Activated CD4-positive, alpha-beta T cell treated with anti-CD3 and anti-CD28 coated beads for 4 hours (primary cell): ENCODE measurements around the gene DOCK10.

Source experiments
- DNase-seq, 2 donors: peaks; one replicate each; pipeline ENCODE4 v3.0.0-alpha.2; 2020

Gene DOCK10

GRCh38 chr2:224869601-224870233, 172.6 kb downstream of the DOCK10 start:
- DNase-seq, result no peak

- no peak for DNase-seq
Observed at GRCh38 chr2:224865016-224865415, 177.3 kb downstream of the DOCK10 start.

- no peak for DNase-seq
Observed at GRCh38 chr2:224861266-224861665, 181.0 kb downstream of the DOCK10 start.

GRCh38 chr2:224860786-224861185, 181.5 kb downstream of the DOCK10 start:
- no peak for DNase-seq

- no peak for DNase-seq
Observed at GRCh38 chr2:224851811-224852210, 190.5 kb downstream of the DOCK10 start.

- no peak for DNase-seq
Observed at GRCh38 chr2:224850081-224850480, 192.2 kb downstream of the DOCK10 start.

GRCh38 chr2:224849264-224849663, 193.0 kb downstream of the DOCK10 start:
- no peak for DNase-seq

- no peak for DNase-seq
Observed at GRCh38 chr2:224847961-224848850, 194.1 kb downstream of the DOCK10 start.

- no peak for DNase-seq
Observed at GRCh38 chr2:224847381-224847780, 194.9 kb downstream of the DOCK10 start.

GRCh38 chr2:224846686-224847085, 195.6 kb downstream of the DOCK10 start:
- DNase-seq, result no peak

- no peak for DNase-seq
Observed at GRCh38 chr2:224846161-224846560, 196.1 kb downstream of the DOCK10 start.

GRCh38 chr2:224843141-224843540, 199.1 kb downstream of the DOCK10 start:
- no peak for DNase-seq

- no peak for DNase-seq
Observed at GRCh38 chr2:224841910-224842309, 200.4 kb downstream of the DOCK10 start.

- DNase-seq, result no peak
Observed at GRCh38 chr2:224838335-224838734, 203.9 kb downstream of the DOCK10 start.

- DNase-seq, result no peak
Observed at GRCh38 chr2:224837558-224837957, 204.7 kb downstream of the DOCK10 start.

- DNase-seq, result no peak
Observed at GRCh38 chr2:224837066-224837465, 205.2 kb downstream of the DOCK10 start.

GRCh38 chr2:224836263-224836662, 206.0 kb downstream of the DOCK10 start:
- DNase-seq, result no peak

- no peak for DNase-seq
Observed at GRCh38 chr2:224835405-224835804, 206.9 kb downstream of the DOCK10 start.

- DNase-seq, result no peak
Observed at GRCh38 chr2:224833986-224834385, 208.3 kb downstream of the DOCK10 start.

- no peak for DNase-seq
Observed at GRCh38 chr2:224832207-224832606, 210.1 kb downstream of the DOCK10 start.

- no peak for DNase-seq
Observed at GRCh38 chr2:224831530-224831929, 210.7 kb downstream of the DOCK10 start.

- DNase-seq, result no peak
Observed at GRCh38 chr2:224820283-224820991, 221.8 kb downstream of the DOCK10 start.

GRCh38 chr2:224819075-224819474, 223.2 kb downstream of the DOCK10 start:
- no peak for DNase-seq

- DNase-seq, result no peak
Observed at GRCh38 chr2:224817676-224818075, 224.6 kb downstream of the DOCK10 start.
